Posterior vena cava (tissue), 2 donors: ENCODE measurements around the gene ANO2. TPM values are rescaled to one million over a fixed set of nuclear protein-coding genes. Genes with fewer than 3 reads are reported as not detected.
A peak's percentile ranks its signal among the peaks of the same experiment; 100 is the strongest.

ENCODE experiments used
- DNase-seq: peaks from one replicate; pipeline ENCODE4 v3.0.0-alpha.2; 2020; ENCODE audit warnings: low spot score
- intact Hi-C, 2 donors: fragments of 100-400 bp; cut with DNase I; formaldehyde crosslinking; loops; one replicate each; pipeline versions ENCODE4 v1.14.1 to v1.14.2; 2022 to 2023
- total RNA-seq, 2 donors: library from RNA; stranded (reverse); fragmentation: NEBNext Ultra II Directional; extraction: Animal tissue kit (Norgen Biotek cat#: 25700); gene quantifications; one replicate each; pipeline ENCODE4 v1.2.1, GENCODE V29; 2021
- donor health status: DM: yes; HTN: yes; CAD: no.
- donor health status: DM: yes; HTN: yes; CAD: no.

Gene ANO2
- total RNA-seq, 2 donors from 2014 or later: 9.2 to 16.4 TPM

- intact Hi-C loops: no loop called here
- DNase-seq: no peak
These were observed 148.7 kb downstream of the ANO2 start for GRCh38 chr12:5796171-5796958.

GRCh38 chr12:5794156-5794555 is 150.9 kb downstream of the ANO2 start:
- intact Hi-C loops: no loop called here
- no peak for DNase-seq

- intact Hi-C loops: no loop called here
- DNase-seq: no peak
These were observed 152.7 kb downstream of the ANO2 start for GRCh38 chr12:5792343-5792742.

- intact Hi-C loops: no loop called here
- DNase-seq: no peak
These were observed 155.5 kb downstream of the ANO2 start for GRCh38 chr12:5789469-5789968.

- intact Hi-C loops: no loop called here
- DNase-seq: no peak
These were observed 157.2 kb downstream of the ANO2 start for GRCh38 chr12:5787828-5788227.

- no peak for DNase-seq
- intact Hi-C loops: no loop called here
These were observed 159.5 kb downstream of the ANO2 start for GRCh38 chr12:5785601-5786000.

- intact Hi-C loops: no loop called here
- DNase-seq: no peak
These were observed 160.5 kb downstream of the ANO2 start for GRCh38 chr12:5784462-5785130.

GRCh38 chr12:5783289-5783920 is 161.7 kb downstream of the ANO2 start:
- intact Hi-C loops: no loop called here
- no peak for DNase-seq

- intact Hi-C loops: no loop called here
- no peak for DNase-seq
These were observed 164.5 kb downstream of the ANO2 start for GRCh38 chr12:5780536-5780935.

- no peak for DNase-seq
These were observed 165.7 kb downstream of the ANO2 start for GRCh38 chr12:5779401-5779800.

GRCh38 chr12:5778821-5779220 is 166.2 kb downstream of the ANO2 start:
- intact Hi-C loops: no loop called here
- no peak for DNase-seq

More at GRCh38 chr12:5779401-5779800, 165.7 kb downstream of the ANO2 start:
- intact Hi-C loops: no loop called here

- no peak for DNase-seq
- intact Hi-C loops: no loop called here
These were observed 167.6 kb downstream of the ANO2 start for GRCh38 chr12:5777451-5777850.

- intact Hi-C loops: no loop called here
- no peak for DNase-seq
These were observed 169.0 kb downstream of the ANO2 start for GRCh38 chr12:5776091-5776490.

GRCh38 chr12:5773550-5773949 is 171.5 kb downstream of the ANO2 start:
- intact Hi-C loops: loop anchor here in 1 of 2 donors (5.0 kb wide), 1 partner anchor 601 kb away; no protein-coding TSS in a partner anchor
- DNase-seq: no peak

GRCh38 chr12:5771756-5772155 is 173.3 kb downstream of the ANO2 start:
- DNase-seq: no peak
- intact Hi-C loops: loop anchor here in 1 of 2 donors (5.0 kb wide), 1 partner anchor 599 kb away; no protein-coding TSS in a partner anchor

GRCh38 chr12:5770727-5771126 is 174.3 kb downstream of the ANO2 start:
- no peak for DNase-seq
- intact Hi-C loops: loop anchor here in 1 of 2 donors (5.0 kb wide), 1 partner anchor 598 kb away; no protein-coding TSS in a partner anchor

GRCh38 chr12:5768581-5769196 is 176.4 kb downstream of the ANO2 start:
- peak; percentile 82 for DNase-seq
- intact Hi-C loops: no loop called here

- no peak for DNase-seq
- intact Hi-C loops: no loop called here
These were observed 176.9 kb downstream of the ANO2 start for GRCh38 chr12:5768171-5768570.

GRCh38 chr12:5758347-5758746 is 186.7 kb downstream of the ANO2 start:
- no peak for DNase-seq
- intact Hi-C loops: no loop called here
